Caco-2 (cell line): Measurements from ENCODE around the gene DVL1. TPM values are rescaled to one million over a fixed set of nuclear protein-coding genes. Genes with fewer than 3 reads are reported as not detected.

Experiments
- BruUV-seq: library from RNA; stranded (reverse); fragments of 400-500 nt; replicated peaks from 2 replicates; lab custom pipeline; 2021; lab: Mats Ljungman, UMichigan
- CTCF ChIA-PET: fragments of 300-600 bp; sonication (Branson Sonifier 250); formaldehyde crosslinking; loops from one replicate; lab custom pipeline; 2022; ENCODE audit warnings: antibody characterized with exemption; lab: Charles Lee
- POLR2A ChIA-PET: fragments of 300-600 bp; sonication (Branson Sonifier 250); formaldehyde crosslinking; loops from one replicate; lab custom pipeline; 2022; ENCODE audit warnings: antibody characterized with exemption; lab: Charles Lee
- DNase-seq, 2 experiments: peaks; one replicate each; pipeline versions ENCODE4 v3.0.0 to v3.0.0-alpha.2; 2020 to 2022
- H3K27me3 ChIP-seq: replicated peaks from 2 replicates; pipeline ENCODE4 v1.6.0; 2011; ENCODE audit warnings: low read length; ENCODE audit not compliant: control insufficient read depth, insufficient read depth
- H3K36me3 ChIP-seq: 2 replicates; pipeline ENCODE4 v1.5.1; 2011; ENCODE audit warnings: low read length; ENCODE audit not compliant: control insufficient read depth, insufficient read depth
- H3K4me1 ChIP-seq: fragments of 250-450 bp; sonication (Bioruptor Pico); 2 replicates; pipeline ENCODE4 v1.5.1; 2020; ENCODE audit warnings: mild to moderate bottlenecking
- H3K4me3 ChIP-seq: 2 replicates; pipeline ENCODE4 v1.5.1; 2011; ENCODE audit warnings: low read depth, mild to moderate bottlenecking, control low read depth, low read length
- H3K9me3 ChIP-seq: fragments of 250-450 bp; sonication (Bioruptor Pico); 2 replicates; pipeline ENCODE4 v1.5.1; 2020; ENCODE audit warnings: mild to moderate bottlenecking, moderate library complexity
- H3K27ac Mint-ChIP-seq: one replicate; pipeline ENCODE4 v1.8.0; 2022; ENCODE audit warnings: mixed read lengths; ENCODE audit not compliant: unreplicated experiment
- H3K27me3 Mint-ChIP-seq: one replicate; pipeline ENCODE4 v1.8.0; 2022; ENCODE audit warnings: mixed read lengths; ENCODE audit not compliant: insufficient read depth, unreplicated experiment
- H3K36me3 Mint-ChIP-seq: one replicate; pipeline ENCODE4 v1.8.0; 2022; ENCODE audit warnings: mild to moderate bottlenecking, mixed read lengths; ENCODE audit not compliant: insufficient read depth, unreplicated experiment
- H3K4me1 Mint-ChIP-seq: one replicate; pipeline ENCODE4 v1.8.0; 2022; ENCODE audit warnings: low read depth, mixed read lengths; ENCODE audit not compliant: unreplicated experiment
- H3K4me3 Mint-ChIP-seq: one replicate; pipeline ENCODE4 v1.8.0; 2022; ENCODE audit warnings: mild to moderate bottlenecking, moderate library complexity, mixed read lengths; ENCODE audit not compliant: unreplicated experiment
- H3K9me3 Mint-ChIP-seq: one replicate; pipeline ENCODE4 v1.8.0; 2022; ENCODE audit warnings: mixed read lengths; ENCODE audit not compliant: unreplicated experiment
- intact Hi-C: fragments of 100-400 bp; cut with micrococcal nuclease; formaldehyde crosslinking; loops from one replicate; pipeline ENCODE4 v1.10.0; 2022; ENCODE audit not compliant: unreplicated experiment
- total RNA-seq: library from RNA; stranded (reverse); gene quantifications from 2 replicates; pipeline ENCODE4 v1.2.3, GENCODE V29; 2022
- TF ChIP-seq, protein P1 (sequence below), 2 experiments: fragments of 200-600 bp in 1 of 2; IDR thresholded peaks; 1 replicate in 1 of 2; 2 replicates in 1 of 2; pipeline versions ENCODE4 v1.5.1 to v1.8.0; 2011 to 2022; ENCODE audit warnings: antibody characterized with exemption in 1 of 2, control low read depth in 1 of 2, inconsistent platforms in 1 of 2, low read depth in 1 of 2, low read length in 1 of 2, mild to moderate bottlenecking in 1 of 2, moderate library complexity in 1 of 2; ENCODE audit not compliant: insufficient read depth in 1 of 2, severe bottlenecking in 1 of 2, unreplicated experiment in 1 of 2

Gene DVL1
- total RNA-seq, 1 experiment from 2014 or later = 40.6 TPM

DNA sequence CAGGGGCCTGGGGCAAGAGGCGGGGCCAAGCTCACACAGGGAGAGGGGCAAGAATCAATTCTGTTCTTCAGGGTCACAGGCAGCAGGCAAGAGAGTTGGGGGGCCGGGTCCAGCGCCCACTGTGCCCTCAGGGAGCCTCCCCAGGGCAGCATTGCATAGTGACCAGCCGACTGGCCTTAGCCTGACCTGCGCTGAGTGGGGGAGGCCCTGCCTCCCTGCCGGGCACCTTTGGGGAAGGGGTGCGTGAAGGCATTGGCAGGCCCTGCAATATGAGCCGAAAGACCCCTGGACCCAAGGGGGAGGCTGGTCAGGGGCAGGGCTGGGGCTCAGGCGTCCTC lies 56.8 kb downstream of the DVL1 start:
- ChIA-PET CTCF (interaction anchor here (0.6 to 1.5 kb wide), 4 partner anchors 167 to 386 kb away, joined by 3 read pairs; no protein-coding TSS in a partner anchor), POLR2A (interaction anchor here (0.6 to 1.1 kb wide), 2 partner anchors 54 to 213 kb away, joined by 3 read pairs; no protein-coding TSS in a partner anchor)
- H3K27me3 ChIP-seq = no peaks in the 10 kb centered on the region
- H3K4me3 Mint-ChIP-seq = no peak overlapping the region
- no peak for DNase-seq
- intact Hi-C loops = no loop called here
- H3K4me3 ChIP-seq = no peak overlapping the region
- peaks cover 8% of the 10 kb centered on the region for H3K9me3 Mint-ChIP-seq
- no peaks in the 10 kb centered on the region; the same call in 1 of the 2 replicates for H3K4me1 ChIP-seq
- no peak overlapping the region for H3K27ac Mint-ChIP-seq
- H3K27me3 Mint-ChIP-seq = peaks cover 3% of the 10 kb centered on the region
- no peaks in the 10 kb centered on the region for H3K9me3 ChIP-seq
- TF ChIP-seq, protein P1, sequence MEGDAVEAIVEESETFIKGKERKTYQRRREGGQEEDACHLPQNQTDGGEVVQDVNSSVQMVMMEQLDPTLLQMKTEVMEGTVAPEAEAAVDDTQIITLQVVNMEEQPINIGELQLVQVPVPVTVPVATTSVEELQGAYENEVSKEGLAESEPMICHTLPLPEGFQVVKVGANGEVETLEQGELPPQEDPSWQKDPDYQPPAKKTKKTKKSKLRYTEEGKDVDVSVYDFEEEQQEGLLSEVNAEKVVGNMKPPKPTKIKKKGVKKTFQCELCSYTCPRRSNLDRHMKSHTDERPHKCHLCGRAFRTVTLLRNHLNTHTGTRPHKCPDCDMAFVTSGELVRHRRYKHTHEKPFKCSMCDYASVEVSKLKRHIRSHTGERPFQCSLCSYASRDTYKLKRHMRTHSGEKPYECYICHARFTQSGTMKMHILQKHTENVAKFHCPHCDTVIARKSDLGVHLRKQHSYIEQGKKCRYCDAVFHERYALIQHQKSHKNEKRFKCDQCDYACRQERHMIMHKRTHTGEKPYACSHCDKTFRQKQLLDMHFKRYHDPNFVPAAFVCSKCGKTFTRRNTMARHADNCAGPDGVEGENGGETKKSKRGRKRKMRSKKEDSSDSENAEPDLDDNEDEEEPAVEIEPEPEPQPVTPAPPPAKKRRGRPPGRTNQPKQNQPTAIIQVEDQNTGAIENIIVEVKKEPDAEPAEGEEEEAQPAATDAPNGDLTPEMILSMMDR (IDR thresholded peaks at IDR 0.05; ENCODE audit: insufficient read depth in 1 of 2, low read depth in 1 of 2, low read length in 1 of 2, severe bottlenecking in 1 of 2, unreplicated experiment in 1 of 2) = no peak
- BruUV-seq = no TSS peak
- H3K36me3 Mint-ChIP-seq = peaks cover 19% of the 10 kb centered on the region
- H3K36me3 ChIP-seq = no peaks in the 10 kb centered on the region
- no peaks in the 10 kb centered on the region for H3K4me1 Mint-ChIP-seq

DNA sequence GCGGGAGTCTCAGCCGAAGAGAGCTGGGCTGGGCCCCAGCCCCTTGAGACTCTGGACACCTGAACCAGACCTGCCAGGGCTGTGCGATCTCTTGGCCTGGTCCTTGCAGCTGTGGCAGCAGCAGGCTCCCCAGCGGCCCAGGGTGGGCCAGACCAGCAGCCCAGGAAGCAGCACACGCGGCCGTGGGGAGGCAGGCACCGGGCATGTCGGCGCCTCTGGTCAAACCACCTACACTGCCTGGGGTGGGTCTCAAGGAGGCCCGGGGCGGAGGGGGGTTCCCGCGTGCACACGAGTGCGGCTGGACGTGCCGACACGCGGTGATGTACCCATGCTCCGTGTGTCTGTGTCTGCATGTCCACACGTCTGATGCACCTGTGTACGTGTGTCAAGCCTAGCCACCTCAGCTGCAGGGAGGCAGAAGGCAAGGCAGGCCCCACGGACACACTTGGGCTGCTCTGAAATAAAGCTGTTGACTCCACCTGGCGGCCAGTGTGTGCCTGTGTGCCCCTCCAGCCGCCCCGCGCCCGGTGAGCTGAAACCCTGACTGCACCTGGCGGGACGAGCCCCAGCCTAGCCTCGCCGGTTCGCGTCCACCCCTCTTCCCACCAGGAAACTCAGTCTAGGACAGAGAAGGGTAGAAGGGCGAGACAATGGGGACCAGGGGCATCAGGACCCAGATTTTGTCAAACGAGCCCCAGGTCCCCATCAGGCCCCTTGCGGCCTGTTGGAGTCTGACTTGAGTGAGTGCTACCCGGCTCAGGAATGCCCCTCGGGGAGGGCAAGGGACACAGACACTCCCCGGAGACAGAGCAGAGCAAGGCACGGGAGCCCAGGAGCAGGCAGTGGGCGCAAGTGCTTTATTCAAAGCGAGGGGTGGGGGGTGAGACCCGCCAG lies 57.4 kb downstream of the DVL1 start:
- DNase-seq = peak; percentile 70 to 74
- intact Hi-C loops = loop anchor here (2.0 kb wide), 1 partner anchor 307 kb away; no protein-coding TSS in a partner anchor
- TF ChIP-seq, protein P1 (IDR thresholded peaks at IDR 0.05; ENCODE audit: insufficient read depth in 1 of 2, low read depth in 1 of 2, low read length in 1 of 2, severe bottlenecking in 1 of 2, unreplicated experiment in 1 of 2) = peak; percentile 52 to 63
- POLR2A ChIA-PET = interaction anchor here (0.6 to 1.1 kb wide), 3 partner anchors 53 to 214 kb away, joined by 3 read pairs; no protein-coding TSS in a partner anchor
- Histone ChIP-seq H3K27me3 (no peaks in the 10 kb centered on the region), H3K4me1 (no peaks in the 10 kb centered on the region; the same call in 1 of the 2 replicates), H3K4me3 (no peak overlapping the region), H3K36me3 (no peaks in the 10 kb centered on the region), H3K9me3 (no peaks in the 10 kb centered on the region)
- no peaks in the 10 kb centered on the region for H3K4me1 Mint-ChIP-seq
- H3K36me3 Mint-ChIP-seq = peaks cover 18% of the 10 kb centered on the region
- H3K27ac Mint-ChIP-seq = no peak overlapping the region
- CTCF ChIA-PET = interaction anchor here (0.6 to 1.5 kb wide), 4 partner anchors 13 to 174 kb away, joined by 3 to 5 read pairs (median 3); no protein-coding TSS in a partner anchor
- H3K9me3 Mint-ChIP-seq = peaks cover 8% of the 10 kb centered on the region
- no peak overlapping the region for H3K4me3 Mint-ChIP-seq
- peaks cover 3% of the 10 kb centered on the region for H3K27me3 Mint-ChIP-seq
- BruUV-seq = no TSS peak

DNA sequence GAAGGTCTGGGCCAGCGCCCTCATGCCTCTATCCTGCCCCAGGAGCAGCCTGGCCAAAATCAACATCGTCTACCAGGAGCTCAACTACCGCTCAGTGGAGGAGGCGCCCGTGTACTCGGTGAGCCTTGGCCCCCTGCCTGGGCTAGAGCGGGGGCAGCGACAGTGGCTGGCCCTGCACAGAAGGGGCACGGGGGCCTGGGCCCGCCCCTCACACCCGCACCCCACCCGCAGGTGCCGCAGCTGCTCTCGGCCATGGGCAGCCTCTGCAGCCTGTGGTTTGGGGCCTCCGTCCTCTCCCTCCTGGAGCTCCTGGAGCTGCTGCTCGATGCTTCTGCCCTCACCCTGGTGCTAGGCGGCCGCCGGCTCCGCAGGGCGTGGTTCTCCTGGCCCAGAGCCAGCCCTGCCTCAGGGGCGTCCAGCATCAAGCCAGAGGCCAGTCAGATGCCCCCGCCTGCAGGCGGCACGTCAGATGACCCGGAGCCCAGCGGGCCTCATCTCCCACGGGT lies 58.1 kb downstream of the DVL1 start:
- intact Hi-C loops = loop anchor here (2.0 kb wide), 1 partner anchor 306 kb away; no protein-coding TSS in a partner anchor
- Mint-ChIP-seq H3K36me3 (peaks cover 14% of the 10 kb centered on the region), H3K27me3 (peaks cover 3% of the 10 kb centered on the region), H3K4me3 (no peak overlapping the region), H3K4me1 (no peaks in the 10 kb centered on the region), H3K27ac (no peak overlapping the region), H3K9me3 (peaks cover 8% of the 10 kb centered on the region)
- CTCF ChIA-PET = interaction anchor here (0.8 to 1.5 kb wide), 3 partner anchors 14 to 169 kb away, joined by 3 to 5 read pairs (median 3); no protein-coding TSS in a partner anchor
- H3K36me3 ChIP-seq = no peaks in the 10 kb centered on the region
- TF ChIP-seq, protein P1 (IDR thresholded peaks at IDR 0.05; ENCODE audit: insufficient read depth in 1 of 2, low read depth in 1 of 2, low read length in 1 of 2, severe bottlenecking in 1 of 2, unreplicated experiment in 1 of 2) = no peak
- POLR2A ChIA-PET = interaction anchor here (0.6 kb wide), 1 partner anchor 86 kb away, joined by 3 read pairs; no protein-coding TSS in a partner anchor
- no peak for DNase-seq
- no peaks in the 10 kb centered on the region for H3K27me3 ChIP-seq
- no peak overlapping the region for H3K4me3 ChIP-seq
- H3K4me1 ChIP-seq = no peaks in the 10 kb centered on the region; the same call in 1 of the 2 replicates
- no TSS peak for BruUV-seq
- no peaks in the 10 kb centered on the region for H3K9me3 ChIP-seq
